ENCODE results near the gene CCNY. TPM values are rescaled to one million over a fixed set of nuclear protein-coding genes. Genes with fewer than 3 reads are reported as not detected.

The CCNY gene
- total and polyA plus RNA-seq, 2 of the 13 experiments (the other 11 are each of a cell fraction or from before 2014, with no cell fraction given): 48.2 to 54.7 TPM

GRCh38 chr10:35336921-35337823 lies 863 bp downstream of the CCNY start (continued):
- TF ChIP-seq FOXA1 (IDR thresholded peaks at IDR 0.05) (no peak), FOXA1 (CRISPR knock-in tag; IDR thresholded peaks at IDR 0.05) (no peak), SSRP1 (CRISPR knock-in tag; IDR thresholded peaks at IDR 0.05) (no peak), MNT (IDR thresholded peaks at IDR 0.05) (no peak), ARID4A (CRISPR knock-in tag; IDR thresholded peaks at IDR 0.05; ENCODE audit: borderline replicate concordance) (peak; percentile 75), MEIS1 (CRISPR knock-in tag; IDR thresholded peaks at IDR 0.05; ENCODE audit: borderline replicate concordance) (no peak), ZNF687 (CRISPR knock-in tag; IDR thresholded peaks at IDR 0.05) (peak; percentile 78), ZNF142 (CRISPR knock-in tag; IDR thresholded peaks at IDR 0.05) (no peak; the same call in 1 of the 2 replicates), KLF9 (CRISPR knock-in tag; IDR thresholded peaks at IDR 0.05; ENCODE audit: low read depth) (no peak), BATF2 (CRISPR knock-in tag; IDR thresholded peaks at IDR 0.05) (no peak)

Data from HepG2 (cell line).